Measurements from ENCODE around the gene COPB2.

DNA sequence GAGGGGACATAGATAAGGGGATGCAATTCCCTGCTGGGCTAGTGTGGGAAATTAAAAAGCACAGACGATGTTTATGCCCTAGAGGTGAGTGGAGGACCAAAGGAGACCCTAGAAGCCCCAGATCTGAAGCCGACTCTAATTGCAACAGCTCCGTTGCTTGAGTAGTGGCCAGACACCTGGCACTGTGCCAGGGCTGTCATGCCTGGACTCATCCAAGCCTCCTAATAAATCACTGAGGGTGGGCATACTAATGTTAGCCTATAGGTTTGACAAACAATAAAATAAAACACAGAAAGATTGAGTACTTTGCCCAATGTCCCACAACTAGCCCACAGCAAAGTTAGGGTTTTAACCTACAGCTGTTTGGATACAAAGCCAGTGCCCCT is 71.0 kb downstream of the COPB2 start:
- TF ChIP-seq CTCF (IDR thresholded peaks at IDR 0.05 in 4 of 5, conservative IDR thresholded peaks at IDR 0.05 in 1 of 5) (no peak), POLR2A (IDR thresholded peaks at IDR 0.05) (no peak)

Data from gastrocnemius medialis (tissue), 4 donors.